ENCODE results near the gene SMURF1.

Gene SMURF1

DNA sequence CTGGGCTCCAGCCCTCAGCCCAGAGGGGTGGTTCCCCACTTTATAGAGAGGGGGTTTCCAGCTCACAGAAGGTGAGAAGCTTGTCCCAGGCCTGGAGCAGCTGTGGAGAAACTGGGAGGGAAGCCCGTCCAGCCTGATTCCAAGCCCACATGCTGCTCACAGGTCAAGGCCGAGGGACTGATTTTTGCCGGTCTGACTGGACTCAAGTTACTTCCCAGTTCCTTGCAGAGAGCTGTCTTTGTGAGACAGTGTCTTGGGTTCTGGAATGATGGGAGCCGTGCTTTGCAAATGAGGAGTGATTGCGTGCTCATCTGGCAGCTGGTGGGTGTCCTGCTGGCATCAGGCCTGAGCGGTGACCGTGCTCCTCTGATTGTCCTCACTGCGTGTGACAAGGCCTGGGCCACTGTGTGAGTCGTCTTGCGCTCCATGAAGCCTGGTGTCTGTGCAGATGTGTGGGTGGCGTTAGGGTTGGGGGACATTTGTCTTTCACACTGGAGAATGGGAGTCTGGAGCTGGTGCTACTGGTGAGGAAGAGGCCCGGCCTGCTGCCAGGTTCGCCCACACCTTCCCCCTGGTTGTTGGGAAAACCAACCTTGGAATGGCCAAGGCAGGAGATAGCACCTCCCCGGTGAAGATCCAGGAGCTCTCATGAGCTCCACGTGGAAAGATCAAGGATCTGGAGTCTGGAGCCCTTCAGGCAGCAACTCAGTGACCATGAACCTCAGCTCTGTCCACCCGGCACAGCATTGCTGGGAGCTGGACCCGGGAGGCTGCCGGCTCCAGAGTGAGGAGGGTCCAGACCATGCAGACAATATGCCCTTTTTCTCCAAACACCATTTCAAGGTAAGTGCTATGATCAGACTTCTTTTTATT, 129.6 kb downstream of the SMURF1 start:
- DNase-seq (ENCODE audit: extremely low read depth, low read depth), result no peak
- TF ChIP-seq, protein P1, sequence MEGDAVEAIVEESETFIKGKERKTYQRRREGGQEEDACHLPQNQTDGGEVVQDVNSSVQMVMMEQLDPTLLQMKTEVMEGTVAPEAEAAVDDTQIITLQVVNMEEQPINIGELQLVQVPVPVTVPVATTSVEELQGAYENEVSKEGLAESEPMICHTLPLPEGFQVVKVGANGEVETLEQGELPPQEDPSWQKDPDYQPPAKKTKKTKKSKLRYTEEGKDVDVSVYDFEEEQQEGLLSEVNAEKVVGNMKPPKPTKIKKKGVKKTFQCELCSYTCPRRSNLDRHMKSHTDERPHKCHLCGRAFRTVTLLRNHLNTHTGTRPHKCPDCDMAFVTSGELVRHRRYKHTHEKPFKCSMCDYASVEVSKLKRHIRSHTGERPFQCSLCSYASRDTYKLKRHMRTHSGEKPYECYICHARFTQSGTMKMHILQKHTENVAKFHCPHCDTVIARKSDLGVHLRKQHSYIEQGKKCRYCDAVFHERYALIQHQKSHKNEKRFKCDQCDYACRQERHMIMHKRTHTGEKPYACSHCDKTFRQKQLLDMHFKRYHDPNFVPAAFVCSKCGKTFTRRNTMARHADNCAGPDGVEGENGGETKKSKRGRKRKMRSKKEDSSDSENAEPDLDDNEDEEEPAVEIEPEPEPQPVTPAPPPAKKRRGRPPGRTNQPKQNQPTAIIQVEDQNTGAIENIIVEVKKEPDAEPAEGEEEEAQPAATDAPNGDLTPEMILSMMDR (IDR thresholded peaks at IDR 0.05; ENCODE audit: low read depth, low read length), result no peak

DNA sequence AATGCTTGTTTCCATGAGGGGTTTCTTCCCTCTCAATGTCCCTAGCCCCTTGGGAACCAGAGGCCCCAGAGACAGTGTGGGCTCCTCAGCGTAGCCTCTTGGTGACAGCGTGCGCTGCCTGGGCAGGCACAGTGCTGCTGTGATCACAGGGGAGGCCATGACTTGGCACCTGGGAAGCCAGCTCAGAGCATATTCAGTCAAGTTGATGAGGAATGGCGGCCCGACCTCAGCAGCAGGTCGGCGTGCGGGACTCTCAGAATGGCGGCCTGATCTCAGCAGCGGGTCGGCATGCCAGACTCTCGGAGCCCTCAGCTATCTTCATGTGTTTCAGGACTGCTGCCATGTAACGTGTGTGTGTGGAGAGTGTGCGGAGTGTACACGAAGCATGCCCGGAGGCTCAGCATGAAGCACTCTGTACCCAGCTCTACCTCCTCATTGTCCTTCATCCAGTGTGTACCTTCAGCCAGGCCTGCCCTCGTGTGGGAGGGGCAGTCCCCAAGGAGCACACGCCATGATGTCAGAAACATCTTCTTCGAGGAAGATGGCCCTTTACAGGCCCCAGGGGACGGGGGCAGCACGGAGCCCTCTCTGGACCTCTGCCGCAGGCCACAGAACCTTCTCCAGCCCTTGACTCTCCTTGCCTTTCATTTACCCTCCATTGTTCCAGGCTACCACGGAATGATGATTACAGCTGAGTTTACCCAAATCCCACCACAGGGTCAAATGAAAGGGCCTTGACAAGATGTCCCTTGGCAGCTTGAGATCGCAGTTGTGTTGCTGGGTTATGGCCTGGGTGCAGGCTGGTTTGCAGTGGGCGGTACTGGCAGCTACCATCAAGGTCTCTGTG, 130.4 kb downstream of the SMURF1 start:
- TF ChIP-seq, protein P1 (IDR thresholded peaks at IDR 0.05; ENCODE audit: low read depth, low read length), result no peak

DNA sequence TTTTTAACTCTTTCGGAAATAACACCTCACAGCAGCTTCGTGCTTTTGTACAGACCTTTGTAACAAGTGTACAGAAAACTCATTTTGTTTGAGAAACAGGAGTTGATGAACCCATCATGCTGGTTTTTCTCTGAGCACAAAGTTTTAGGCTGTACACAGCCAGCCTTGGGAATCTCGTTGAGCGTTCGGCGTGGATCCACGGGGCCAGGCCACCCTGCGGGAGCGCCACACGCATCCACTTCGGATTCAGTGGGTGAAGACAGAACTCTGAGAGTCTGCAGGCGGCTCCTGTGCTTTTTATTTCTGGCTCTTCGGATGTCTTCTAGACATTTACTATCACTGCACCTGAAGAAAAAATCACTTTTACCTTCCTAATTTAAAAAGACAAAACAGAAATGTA, 131.2 kb downstream of the SMURF1 start:
- DNase-seq (ENCODE audit: extremely low read depth, low read depth), result no peak

More for the DNA sequence above, 130.4 kb downstream of the SMURF1 start:
- DNase-seq (ENCODE audit: extremely low read depth, low read depth), result no peak

DNA sequence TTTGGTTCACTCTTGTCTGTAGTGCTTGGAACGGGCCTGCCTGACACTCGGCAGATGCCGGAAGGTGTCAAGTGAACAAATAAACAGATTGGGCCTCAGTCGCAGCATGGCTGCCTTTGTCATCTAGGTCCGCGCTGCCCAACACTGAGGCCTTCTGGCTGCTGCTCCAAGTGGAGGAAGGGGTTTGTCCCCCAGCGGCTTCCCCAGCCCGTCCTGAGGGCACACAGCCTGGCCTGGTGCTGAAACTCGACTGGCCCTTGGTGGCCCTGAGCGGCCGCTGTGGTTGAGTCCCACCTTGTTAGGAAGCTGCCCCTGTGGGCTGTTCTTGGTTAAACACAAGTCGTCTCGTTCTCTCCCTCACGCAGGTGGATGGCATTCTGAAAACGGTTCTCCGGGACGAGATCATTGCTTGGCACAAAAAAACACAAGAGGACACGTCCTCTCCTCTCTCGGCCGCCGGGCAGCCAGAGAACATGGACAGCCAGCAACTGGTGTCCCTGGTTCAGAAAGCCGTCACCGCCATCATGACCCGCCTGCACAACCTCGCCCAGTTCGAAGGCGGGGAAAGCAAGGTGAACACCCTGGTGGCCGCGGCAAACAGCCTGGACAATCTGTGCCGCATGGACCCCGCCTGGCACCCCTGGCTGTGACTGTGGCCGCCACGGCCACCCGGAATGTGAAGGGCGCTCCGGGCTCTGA, 132.1 kb downstream of the SMURF1 start:
- no peak for DNase-seq (ENCODE audit: extremely low read depth, low read depth)
- TF ChIP-seq, protein P1 (IDR thresholded peaks at IDR 0.05; ENCODE audit: low read depth, low read length), result no peak

More for the DNA sequence above, 131.2 kb downstream of the SMURF1 start:
- TF ChIP-seq, protein P1 (IDR thresholded peaks at IDR 0.05; ENCODE audit: low read depth, low read length), result no peak

DNA sequence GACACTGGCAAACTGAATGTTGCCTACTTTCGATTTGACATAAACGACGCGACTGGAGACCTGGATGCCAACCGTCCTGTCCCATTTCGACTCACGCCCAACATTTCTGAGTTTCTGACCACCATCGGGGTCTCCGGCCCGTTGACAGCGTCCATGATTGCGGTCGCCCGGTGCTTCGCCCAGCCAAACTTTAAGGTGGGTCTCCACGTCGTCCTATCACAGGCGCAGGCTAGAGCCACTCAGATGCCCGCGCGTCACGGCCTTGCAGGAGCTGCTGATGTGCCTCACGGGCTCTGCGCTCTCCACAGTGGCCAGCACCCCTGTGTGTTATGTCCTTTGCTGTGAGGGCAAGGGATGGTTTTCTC, 132.6 kb downstream of the SMURF1 start:
- DNase-seq (ENCODE audit: extremely low read depth, low read depth), result no peak
- TF ChIP-seq, protein P1 (IDR thresholded peaks at IDR 0.05; ENCODE audit: low read depth, low read length), result no peak

DNA sequence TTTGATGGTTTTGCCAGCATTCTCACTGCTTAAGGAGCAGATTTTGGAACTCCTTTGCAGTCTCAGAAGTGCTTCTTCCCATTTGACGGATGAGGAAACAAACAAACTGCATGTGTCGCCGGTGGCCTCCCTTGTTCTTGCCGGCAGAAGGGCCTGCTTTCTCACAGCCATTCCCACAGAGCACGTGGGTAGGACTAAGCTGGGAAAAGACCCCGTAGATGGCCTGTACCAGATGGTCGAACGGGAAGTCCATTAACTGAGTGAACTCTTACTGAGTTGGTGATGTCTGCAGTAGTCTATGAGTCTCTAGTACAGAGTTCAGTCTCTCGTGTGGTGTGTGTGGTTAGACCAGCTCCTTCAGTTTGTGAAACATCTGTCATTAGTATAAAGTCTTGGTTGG, 133.6 kb downstream of the SMURF1 start:
- TF ChIP-seq, protein P1 (IDR thresholded peaks at IDR 0.05; ENCODE audit: low read depth, low read length), result no peak
- no peak for DNase-seq (ENCODE audit: extremely low read depth, low read depth)
